SJCRH30 (cell line): ENCODE measurements around the gene G3BP2. TPM values are rescaled to one million over a fixed set of nuclear protein-coding genes. Genes with fewer than 3 reads are reported as not detected.

ENCODE experiments used
- DNase-seq, 2 experiments: peaks; one replicate each; pipeline ENCODE4 v3.0.0-alpha.2; 2015 to 2020
- H3K27ac ChIP-seq: fragments of 250-450 bp; sonication (Bioruptor Pico); 2 replicates; pipeline ENCODE4 v1.5.1; 2020; ENCODE audit warnings: mild to moderate bottlenecking, moderate library complexity
- H3K27me3 ChIP-seq: fragments of 250-450 bp; sonication (Bioruptor Pico); 2 replicates; pipeline ENCODE4 v1.5.1; 2020; ENCODE audit warnings: mild to moderate bottlenecking, moderate library complexity
- H3K36me3 ChIP-seq: fragments of 250-450 bp; sonication (Bioruptor Pico); 2 replicates; pipeline ENCODE4 v1.5.1; 2020; ENCODE audit warnings: mild to moderate bottlenecking, moderate library complexity
- H3K4me1 ChIP-seq: fragments of 250-450 bp; sonication (Bioruptor Pico); 2 replicates; pipeline ENCODE4 v1.5.1; 2020; ENCODE audit warnings: mild to moderate bottlenecking, moderate library complexity
- H3K4me3 ChIP-seq: fragments of 250-450 bp; sonication (Bioruptor Pico); 2 replicates; pipeline ENCODE4 v1.5.1; 2020; ENCODE audit warnings: mild to moderate bottlenecking, moderate library complexity
- H3K9me3 ChIP-seq: fragments of 250-450 bp; sonication (Bioruptor Pico); replicated peaks from 2 replicates; pipeline ENCODE4 v1.5.1; 2020; ENCODE audit warnings: mild to moderate bottlenecking, moderate library complexity
- total RNA-seq: library from RNA; depleted of rRNA; stranded (reverse); fragments of >200 nt; shearing (Covaris generic); gene quantifications from 2 replicates; pipeline ENCODE4 v1.2.3, GENCODE V29; 2014; rRNA removed

The G3BP2 gene
- total RNA-seq, 1 experiment from 2014 or later = 301 TPM

DNA sequence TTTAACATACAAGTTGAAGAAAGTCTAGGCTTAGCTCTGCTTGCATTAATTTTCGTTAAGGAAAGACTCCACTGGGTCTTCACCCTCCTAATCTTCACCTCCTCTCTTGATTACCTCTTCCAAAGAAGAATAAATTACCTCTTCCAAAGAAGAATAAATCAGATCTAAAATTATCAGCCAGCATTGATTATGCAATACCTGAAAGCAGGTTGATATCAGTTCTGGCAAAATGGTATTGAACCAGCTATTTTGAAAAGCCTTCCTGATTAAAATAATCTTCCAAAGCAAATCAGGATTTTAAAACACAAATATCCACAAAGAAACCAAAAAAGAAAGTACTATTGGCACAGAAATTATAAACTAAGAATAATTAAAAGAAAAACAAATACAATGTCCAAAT is 79.8 kb downstream of the G3BP2 start:
- Histone ChIP-seq H3K36me3 (no peaks in the 10 kb centered on the region), H3K4me3 (no peak overlapping the region), H3K9me3 (no peaks in the 10 kb centered on the region), H3K27ac (no peak overlapping the region), H3K27me3 (no peaks in the 10 kb centered on the region), H3K4me1 (no peaks in the 10 kb centered on the region)
- DNase-seq = no peak

Other genes with a start within 250 kb of the G3BP2 start
- 69.7 and 71.5 TPM in 2 replicates for gene RCHY1, start 159.0 kb downstream of the G3BP2 start, total RNA-seq
- 20.3 and 22.1 TPM in 2 replicates for gene THAP6, start 158.9 kb downstream of the G3BP2 start, total RNA-seq
- gene ODAPH, start 117.3 kb downstream of the G3BP2 start, total RNA-seq = 0.08 TPM in 1 of 2 replicates, not detected in the other
- 0.04 TPM in 1 of 2 replicates, not detected in the other for gene CDKL2, start 42.9 kb downstream of the G3BP2 start, total RNA-seq
- 91.0 and 94.9 TPM in 2 replicates for gene USO1, start 51.2 kb upstream of the G3BP2 start, total RNA-seq
- gene PPEF2, start 229.0 kb upstream of the G3BP2 start, total RNA-seq = not detected in 2 replicates